Mucosa of descending colon (tissue), 3 donors: ENCODE data around the gene DDX10. TPM values are rescaled to one million over a fixed set of nuclear protein-coding genes. Genes with fewer than 3 reads are reported as not detected.

Experiments
- ATAC-seq: fragments of 200-7000 bp; cut with Tn5 transposase; one replicate; pipeline ENCODE4 v1.9.1; 2020; ENCODE audit warnings: mild to moderate bottlenecking, moderate library complexity
- DNase-seq, 3 donors: peaks; one replicate each; pipeline ENCODE4 v3.0.0-alpha.2; 2020
- H3K36me3 ChIP-seq: fragments of 200-600 bp; one replicate; pipeline ENCODE4 v1.8.0; 2021; ENCODE audit warnings: low read depth, mild to moderate bottlenecking
- H3K4me1 ChIP-seq: fragments of 200-600 bp; one replicate; pipeline ENCODE4 v1.8.0; 2021; ENCODE audit warnings: low read depth, mild to moderate bottlenecking
- H3K4me3 ChIP-seq: fragments of 200-600 bp; one replicate; pipeline ENCODE4 v1.8.0; 2021; ENCODE audit warnings: mild to moderate bottlenecking
- H3K9me3 ChIP-seq: fragments of 200-600 bp; one replicate; pipeline ENCODE4 v1.8.0; 2021; ENCODE audit warnings: mild to moderate bottlenecking
- intact Hi-C, 2 donors: fragments of 100-400 bp; cut with DNase I in 1 of 2; cut with micrococcal nuclease in 1 of 2; formaldehyde crosslinking; loops; one replicate each; pipeline versions ENCODE4 v1.11.0 to v1.11.1; 2022; cut with DNase I, micrococcal nuclease
- total RNA-seq, 3 donors: library from RNA; stranded (reverse); fragmentation: NEBNext Ultra II Directional in 2 of 3; extraction: Animal tissue kit (Norgen Biotek cat#: 25700) in 2 of 3; gene quantifications; one replicate each; pipeline versions ENCODE4 v1.2.1 to v1.2.4, GENCODE V29; 2021 to 2023
- TF ChIP-seq, protein P1 (sequence below): fragments of 200-600 bp; IDR thresholded peaks from one replicate; pipeline ENCODE4 v1.8.0; 2022; ENCODE audit warnings: antibody characterized with exemption, mild to moderate bottlenecking
- donor health status: DM: no; HTN: no; CAD: no; lungs with moderate emphysema.
- donor health status: DM: no; HTN: no; CAD: no.
- donor health status: DM: no; HTN: yes; CAD: no.

Gene DDX10
- total RNA-seq, 3 donors from 2014 or later, result 16.1 to 18.3 (median 17.3) TPM

DNA sequence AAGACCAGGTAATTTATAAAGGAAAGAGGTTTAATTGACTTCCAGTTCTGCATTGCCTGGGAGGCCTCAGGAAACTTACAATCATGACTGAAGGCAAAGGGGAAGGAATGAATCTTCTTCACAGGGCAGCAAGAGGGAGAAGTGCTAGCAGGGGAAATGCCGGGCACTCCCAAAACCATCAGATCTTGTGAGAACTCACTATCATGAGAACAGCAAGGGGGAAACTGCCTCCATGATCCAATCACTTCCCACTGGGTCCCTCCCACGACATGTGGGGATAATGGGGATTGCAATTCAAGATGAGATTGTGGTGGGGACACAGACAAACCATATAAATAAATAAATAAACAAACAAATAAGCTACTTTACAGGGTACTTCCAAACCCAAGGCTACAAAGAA is 42.5 kb upstream of the DDX10 start:
- intact Hi-C loops, result no loop called here
- no peak for ATAC-seq
- Histone ChIP-seq H3K9me3 (no peaks in the 10 kb centered on the region), H3K4me3 (no peak overlapping the region), H3K36me3 (no peaks in the 10 kb centered on the region), H3K4me1 (peaks cover 15% of the 10 kb centered on the region)
- TF ChIP-seq, protein P1, sequence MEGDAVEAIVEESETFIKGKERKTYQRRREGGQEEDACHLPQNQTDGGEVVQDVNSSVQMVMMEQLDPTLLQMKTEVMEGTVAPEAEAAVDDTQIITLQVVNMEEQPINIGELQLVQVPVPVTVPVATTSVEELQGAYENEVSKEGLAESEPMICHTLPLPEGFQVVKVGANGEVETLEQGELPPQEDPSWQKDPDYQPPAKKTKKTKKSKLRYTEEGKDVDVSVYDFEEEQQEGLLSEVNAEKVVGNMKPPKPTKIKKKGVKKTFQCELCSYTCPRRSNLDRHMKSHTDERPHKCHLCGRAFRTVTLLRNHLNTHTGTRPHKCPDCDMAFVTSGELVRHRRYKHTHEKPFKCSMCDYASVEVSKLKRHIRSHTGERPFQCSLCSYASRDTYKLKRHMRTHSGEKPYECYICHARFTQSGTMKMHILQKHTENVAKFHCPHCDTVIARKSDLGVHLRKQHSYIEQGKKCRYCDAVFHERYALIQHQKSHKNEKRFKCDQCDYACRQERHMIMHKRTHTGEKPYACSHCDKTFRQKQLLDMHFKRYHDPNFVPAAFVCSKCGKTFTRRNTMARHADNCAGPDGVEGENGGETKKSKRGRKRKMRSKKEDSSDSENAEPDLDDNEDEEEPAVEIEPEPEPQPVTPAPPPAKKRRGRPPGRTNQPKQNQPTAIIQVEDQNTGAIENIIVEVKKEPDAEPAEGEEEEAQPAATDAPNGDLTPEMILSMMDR, result no peak
- DNase-seq, result no peak

DNA sequence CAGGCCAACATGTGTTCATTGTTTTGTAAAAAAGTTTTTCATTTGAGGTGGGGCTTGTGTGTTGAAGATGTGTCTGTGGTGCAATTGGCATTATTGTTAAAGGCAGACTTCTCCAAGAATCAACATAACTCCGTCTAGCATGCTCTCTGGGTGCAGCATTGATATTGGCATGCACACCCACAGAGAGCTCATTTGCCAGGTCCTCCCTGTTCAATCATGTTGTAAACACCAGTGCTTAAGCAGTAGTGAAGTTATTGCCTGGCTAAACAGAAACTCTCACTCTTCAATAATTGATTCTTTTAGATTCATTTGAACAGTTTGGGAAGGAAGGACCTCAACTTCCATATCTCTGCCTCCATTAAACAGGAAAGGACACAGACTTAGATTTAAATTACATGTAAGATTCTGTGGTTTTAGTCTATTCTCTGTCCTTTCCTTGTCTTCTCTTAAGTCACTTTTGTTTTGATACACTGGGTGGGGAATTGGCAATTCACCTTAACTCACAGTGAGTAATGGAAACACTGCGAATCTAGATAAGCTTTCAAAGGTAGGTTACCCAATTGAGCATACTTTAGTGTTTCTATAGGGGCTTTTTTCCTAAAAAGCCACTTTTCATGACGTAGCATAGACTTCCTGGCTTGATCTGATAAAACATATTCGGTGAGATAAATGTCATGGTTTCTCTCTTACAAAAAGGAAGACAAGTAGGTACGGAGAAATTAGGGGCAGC is 40.5 kb upstream of the DDX10 start:
- Histone ChIP-seq H3K4me1 (peaks cover 18% of the 10 kb centered on the region), H3K4me3 (no peak overlapping the region), H3K9me3 (peaks cover 5% of the 10 kb centered on the region), H3K36me3 (no peaks in the 10 kb centered on the region)
- ATAC-seq (peak; percentile 85), DNase-seq (peak in 2 of 3 donors; percentile 51 to 76)
- intact Hi-C loops, result no loop called here
- TF ChIP-seq, protein P1, result no peak

DNA sequence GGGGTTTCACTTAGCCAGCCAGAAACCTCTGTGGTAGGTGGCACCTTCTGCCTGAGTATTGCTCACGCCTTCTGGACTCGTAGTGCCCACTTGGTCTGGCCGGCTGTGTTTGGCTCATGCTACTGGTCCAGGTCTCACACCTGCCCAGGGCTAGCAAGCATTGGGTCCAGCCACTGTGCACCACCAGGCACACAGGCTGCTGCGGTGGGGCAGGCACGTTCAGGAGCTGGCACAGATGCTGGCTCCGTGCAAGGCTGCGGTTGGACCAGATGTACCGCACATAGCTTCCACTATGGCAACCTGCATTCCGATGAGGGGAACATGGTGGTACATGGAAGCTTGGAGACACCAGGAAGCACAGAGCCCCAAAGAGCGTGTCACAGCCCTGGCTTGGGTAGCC is 36.5 kb upstream of the DDX10 start:
- DNase-seq, result no peak
- peaks cover 11% of the 10 kb centered on the region for H3K4me1 ChIP-seq
- no peak for ATAC-seq
- TF ChIP-seq, protein P1, result no peak
- no peaks in the 10 kb centered on the region for H3K36me3 ChIP-seq
- no peak overlapping the region for H3K4me3 ChIP-seq
- intact Hi-C loops, result no loop called here
- H3K9me3 ChIP-seq, result peaks cover 5% of the 10 kb centered on the region

DNA sequence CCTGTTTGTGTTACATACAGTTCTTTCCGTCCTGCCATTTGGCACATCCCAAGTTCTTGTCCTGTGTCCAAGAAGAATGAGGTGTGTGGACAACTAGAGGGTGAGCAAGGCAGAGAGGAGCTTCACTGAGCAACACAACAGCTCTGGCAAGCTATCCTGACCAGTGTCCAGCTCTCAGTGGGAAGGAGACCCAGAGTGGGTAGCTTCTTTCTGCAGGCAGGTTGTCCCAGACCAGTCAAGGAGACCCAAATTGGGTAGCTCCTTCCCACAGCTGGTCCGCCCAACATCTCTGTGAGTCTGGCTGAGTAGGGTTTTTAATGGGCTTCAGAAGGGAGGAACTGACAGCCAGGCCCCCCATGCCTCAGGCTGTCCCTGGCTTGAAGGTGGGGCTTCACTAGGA is 36.1 kb upstream of the DDX10 start:
- Histone ChIP-seq H3K9me3 (peaks cover 5% of the 10 kb centered on the region), H3K36me3 (no peaks in the 10 kb centered on the region), H3K4me1 (peaks cover 6% of the 10 kb centered on the region), H3K4me3 (no peak overlapping the region)
- TF ChIP-seq, protein P1, result no peak
- ATAC-seq, result no peak
- DNase-seq, result no peak
- intact Hi-C loops, result no loop called here

GRCh38 chr11:108629274-108629673 is 35.6 kb upstream of the DDX10 start:
- ATAC-seq (peak; percentile 70), DNase-seq (peak in 1 of 3 donors; percentile 55)
- H3K4me3 ChIP-seq, result no peak overlapping the region
- no peaks in the 10 kb centered on the region for H3K36me3 ChIP-seq
- H3K9me3 ChIP-seq, result peaks cover 5% of the 10 kb centered on the region
- intact Hi-C loops, result no loop called here
- peaks cover 4% of the 10 kb centered on the region for H3K4me1 ChIP-seq
- TF ChIP-seq, protein P1, result no peak
